DLD1 (cell line): ENCODE measurements around the gene SLC25A11.

Experiments
- in situ Hi-C: cut with HindIII; loops from 2 replicates; pipeline ENCODE4 v1.10.0; 2017; ENCODE audit warnings: low sequenced_read_pairs

SLC25A11 gene

GRCh38 chr17:4966844-4967538 lies 27.1 kb upstream of the SLC25A11 start:
- in situ Hi-C loops, result no loop called here

GRCh38 chr17:4965311-4965986 lies 25.6 kb upstream of the SLC25A11 start:
- in situ Hi-C loops, result no loop called here

GRCh38 chr17:4960279-4960922 lies 20.6 kb upstream of the SLC25A11 start:
- in situ Hi-C loops, result no loop called here

- in situ Hi-C loops, result no loop called here
Observed at GRCh38 chr17:4959261-4959965, 19.6 kb upstream of the SLC25A11 start.

- in situ Hi-C loops, result no loop called here
Observed at GRCh38 chr17:4958102-4958501, 18.3 kb upstream of the SLC25A11 start.

- in situ Hi-C loops, result no loop called here
Observed at GRCh38 chr17:4956493-4957061, 16.7 kb upstream of the SLC25A11 start.

GRCh38 chr17:4955091-4955490 lies 15.2 kb upstream of the SLC25A11 start:
- in situ Hi-C loops, result no loop called here

- in situ Hi-C loops, result no loop called here
Observed at GRCh38 chr17:4953451-4953961, 13.7 kb upstream of the SLC25A11 start.

GRCh38 chr17:4951486-4951885 lies 11.6 kb upstream of the SLC25A11 start:
- in situ Hi-C loops, result no loop called here

GRCh38 chr17:4950746-4951204 lies 10.9 kb upstream of the SLC25A11 start, which contains the start of gene ENO3:
Gene ENO3 (plus strand): TSS chr17:4951119. CDS start chr17:4951830, 711 bp downstream.
- in situ Hi-C loops, result no loop called here

- in situ Hi-C loops, result no loop called here
Observed at GRCh38 chr17:4950075-4950745, 10.4 kb upstream of the SLC25A11 start.

- in situ Hi-C loops, result no loop called here
Observed at GRCh38 chr17:4949321-4950074, 9.7 kb upstream of the SLC25A11 start.

- in situ Hi-C loops, result no loop called here
Observed at GRCh38 chr17:4948931-4949320, 9.1 kb upstream of the SLC25A11 start.

- in situ Hi-C loops, result no loop called here
Observed at GRCh38 chr17:4948166-4948930, 8.5 kb upstream of the SLC25A11 start, which contains the start of gene PFN1. Gene PFN1 (minus strand): TSS chr17:4948530. CDS start chr17:4948394, 136 bp downstream.

- in situ Hi-C loops, result no loop called here
Observed at GRCh38 chr17:4947411-4948165, 7.7 kb upstream of the SLC25A11 start.

GRCh38 chr17:4947010-4947410 lies 7.2 kb upstream of the SLC25A11 start:
- in situ Hi-C loops, result no loop called here

GRCh38 chr17:4946312-4946976 lies 6.6 kb upstream of the SLC25A11 start:
- in situ Hi-C loops, result no loop called here
